ENCODE data around the gene LUC7L3.
A peak's percentile ranks its signal among the peaks of the same experiment; 100 is the strongest.

GRCh38 chr17:50707289-50708049, 11.9 kb upstream of the LUC7L3 start, which contains the start of gene ANKRD40:
- TF ChIP-seq CTCF (IDR thresholded peaks at IDR 0.05) (no peak), POLR2A (IDR thresholded peaks at IDR 0.05) (peak; percentile 80)

All from right lobe of liver (tissue), 4 donors.